ENCODE data around the gene PRTFDC1.

PRTFDC1 gene

GRCh38 chr10:24872790-24873182, 79.6 kb downstream of the PRTFDC1 start:
- no peak for ATAC-seq

GRCh38 chr10:24872049-24872789, 80.2 kb downstream of the PRTFDC1 start:
- ATAC-seq (no peak), DNase-seq (no peak)

More at GRCh38 chr10:24872790-24873182, 79.6 kb downstream of the PRTFDC1 start:
- DNase-seq = no peak

- no peak for ATAC-seq
- no peak for DNase-seq
These were observed 81.1 kb downstream of the PRTFDC1 start for GRCh38 chr10:24871011-24871935.

GRCh38 chr10:24869354-24870015, 82.9 kb downstream of the PRTFDC1 start:
- ATAC-seq (no peak), DNase-seq (no peak)

GRCh38 chr10:24866604-24867583, 85.5 kb downstream of the PRTFDC1 start:
- ATAC-seq = no peak

GRCh38 chr10:24865783-24866182, 86.6 kb downstream of the PRTFDC1 start:
- DNase-seq = no peak
- no peak for ATAC-seq

More at GRCh38 chr10:24866604-24867583, 85.5 kb downstream of the PRTFDC1 start:
- no peak for DNase-seq

- DNase-seq = no peak
- ATAC-seq = no peak
These were observed 89.8 kb downstream of the PRTFDC1 start for GRCh38 chr10:24862589-24862988.

GRCh38 chr10:24858288-24859270, 93.8 kb downstream of the PRTFDC1 start:
- ATAC-seq (no peak), DNase-seq (no peak)

- DNase-seq (no peak), ATAC-seq (no peak)
These were observed 95.2 kb downstream of the PRTFDC1 start for GRCh38 chr10:24857031-24857725.

GRCh38 chr10:24854256-24854655, 98.2 kb downstream of the PRTFDC1 start:
- ATAC-seq = no peak

GRCh38 chr10:24853661-24854060, 98.7 kb downstream of the PRTFDC1 start:
- ATAC-seq (no peak), DNase-seq (no peak)

More at GRCh38 chr10:24854256-24854655, 98.2 kb downstream of the PRTFDC1 start:
- no peak for DNase-seq

- ATAC-seq (no peak), DNase-seq (no peak)
These were observed 100.8 kb downstream of the PRTFDC1 start for GRCh38 chr10:24851629-24852028.

GRCh38 chr10:24850727-24851296, 101.6 kb downstream of the PRTFDC1 start:
- DNase-seq (no peak), ATAC-seq (no peak)

- ATAC-seq (no peak), DNase-seq (no peak)
These were observed 102.7 kb downstream of the PRTFDC1 start for GRCh38 chr10:24849501-24850299.

- no peak for ATAC-seq
- no peak for DNase-seq
These were observed 103.4 kb downstream of the PRTFDC1 start for GRCh38 chr10:24849051-24849450.

- ATAC-seq (no peak), DNase-seq (no peak)
These were observed 104.2 kb downstream of the PRTFDC1 start for GRCh38 chr10:24848195-24848594.

GRCh38 chr10:24847112-24848070, 105.0 kb downstream of the PRTFDC1 start:
- ATAC-seq = no peak
- DNase-seq = no peak

Data from stimulated activated naive CD8-positive, alpha-beta T cell treated with anti-CD3 and anti-CD28 coated beads, Interleukin-15, Interleukin-2, amounts not matched to agents 100 U/mL and 50 U/mL, for 24 hours (primary cell).